Activated CD8-positive, alpha-beta memory T cell treated with anti-CD3 and anti-CD28 coated beads, Interleukin-2, amount 50 U/mL, for 24 hours (primary cell): ENCODE data around the gene PRTFDC1.
"Not testable (repeated sequence)": the region's sequence is repeated elsewhere in the genome, so short reads cannot be mapped to it uniquely, and the experiment has no call there.

Experiments used
- DNase-seq: peaks from one replicate; pipeline ENCODE4 v3.0.0-alpha.2; 2020; ENCODE audit errors: extremely low read depth

Gene PRTFDC1, protein sequence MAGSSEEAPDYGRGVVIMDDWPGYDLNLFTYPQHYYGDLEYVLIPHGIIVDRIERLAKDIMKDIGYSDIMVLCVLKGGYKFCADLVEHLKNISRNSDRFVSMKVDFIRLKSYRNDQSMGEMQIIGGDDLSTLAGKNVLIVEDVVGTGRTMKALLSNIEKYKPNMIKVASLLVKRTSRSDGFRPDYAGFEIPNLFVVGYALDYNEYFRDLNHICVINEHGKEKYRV

DNA sequence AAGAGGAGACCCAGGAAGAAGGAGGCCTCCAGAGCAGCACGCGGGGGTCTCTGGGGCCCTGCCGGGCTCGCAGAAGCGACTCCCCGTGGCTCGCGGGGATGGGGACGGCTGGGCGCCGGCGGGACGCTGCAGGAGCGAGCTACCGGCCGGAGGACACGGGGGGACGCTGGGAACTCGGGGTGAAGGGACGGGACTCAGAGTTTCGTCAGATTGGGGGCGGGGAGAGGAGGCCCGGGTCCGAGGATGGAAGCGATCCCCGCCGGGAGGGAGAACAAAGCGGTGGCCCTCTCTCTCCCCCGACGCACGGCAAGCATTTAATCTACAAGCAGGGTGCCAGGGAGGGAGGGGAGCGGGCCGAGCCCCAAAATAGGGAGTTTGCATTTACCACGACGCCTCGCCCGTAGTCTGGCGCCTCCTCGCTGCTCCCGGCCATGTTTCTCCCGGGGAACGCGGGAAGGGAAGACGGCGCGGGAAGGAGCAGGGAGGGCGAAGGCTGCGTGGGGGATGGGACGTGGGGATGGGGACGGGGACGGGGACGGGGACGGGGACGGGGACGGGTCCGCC, at the start of gene PRTFDC1:
TSS of gene PRTFDC1 (minus strand) at position 464 of the 564 bp plus-strand sequence. CDS start at position 433, 31 bp downstream.
- DNase-seq, result no peak

DNA sequence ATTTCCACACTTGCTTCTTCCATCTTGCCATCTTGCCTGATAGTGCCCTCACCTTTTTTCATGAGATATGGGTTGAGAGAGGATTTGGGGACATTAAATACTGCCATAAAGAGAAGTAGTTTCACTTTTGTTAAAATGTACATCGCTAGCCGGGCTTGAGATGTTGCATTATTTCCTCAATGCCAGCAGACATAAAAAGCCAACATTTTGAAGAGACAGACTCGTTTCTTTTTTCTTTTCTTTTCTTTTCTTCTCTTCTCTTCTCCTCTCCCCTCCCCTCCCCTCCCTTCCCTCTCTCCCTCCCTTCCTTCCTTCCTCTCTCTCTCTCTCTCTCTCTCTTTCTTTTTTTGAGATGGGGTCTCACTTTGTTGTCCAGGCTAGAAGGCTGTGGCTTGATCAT, 45.6 kb upstream of the PRTFDC1 start:
- no peak for DNase-seq

GRCh38 chr10:24995072-24995471, 42.7 kb upstream of the PRTFDC1 start:
- no peak for DNase-seq

- DNase-seq, result no peak
These were observed 41.0 kb upstream of the PRTFDC1 start for GRCh38 chr10:24993237-24993958.

DNA sequence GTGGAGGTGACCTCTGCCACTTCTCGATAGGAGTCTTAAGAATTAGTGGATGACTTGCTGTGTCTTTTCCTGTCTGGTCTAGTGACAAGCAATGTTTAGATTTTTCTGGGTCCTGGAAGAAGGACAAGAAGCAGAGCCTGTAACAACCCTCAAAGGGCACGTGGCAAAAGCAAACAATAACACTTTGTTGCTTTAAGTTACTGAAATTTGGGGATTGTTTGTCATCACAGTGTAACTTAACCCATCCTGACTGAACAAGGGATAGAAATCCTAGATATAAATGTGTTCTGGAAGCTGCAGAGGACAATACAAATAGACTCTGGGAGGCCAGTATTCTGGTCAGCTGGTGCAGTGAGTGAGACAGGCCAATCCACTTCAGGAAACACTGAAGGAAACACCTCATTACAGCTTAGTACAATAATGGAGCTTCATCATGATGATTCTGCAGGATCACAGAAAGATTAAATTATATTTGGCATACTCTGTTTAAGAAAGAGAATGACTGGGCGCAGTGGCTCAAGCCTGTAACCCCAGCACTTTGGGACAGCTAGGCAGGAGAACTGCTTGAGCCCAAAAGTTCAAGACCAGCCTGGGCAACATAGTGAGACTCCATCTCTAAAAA, 40.2 kb upstream of the PRTFDC1 start:
- no peak for DNase-seq

DNA sequence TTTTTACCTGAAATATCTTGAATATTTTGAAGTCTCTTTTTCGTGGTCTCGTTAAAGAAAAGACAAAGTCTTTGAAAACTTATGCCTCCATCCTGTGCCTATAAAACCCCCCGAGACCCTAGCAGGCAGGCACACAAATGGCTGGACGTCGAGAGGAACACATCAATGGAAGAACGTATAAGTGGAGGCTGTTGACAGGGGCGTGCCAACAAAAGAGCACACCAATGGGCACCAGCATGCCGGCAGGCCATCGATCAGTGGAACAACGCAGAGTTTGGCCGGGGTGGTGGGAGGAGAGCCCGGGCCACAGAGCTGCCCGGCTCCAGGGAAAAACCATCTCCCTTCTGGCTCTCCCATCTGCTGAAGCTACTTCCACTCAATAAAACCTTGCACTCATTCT, 38.9 kb upstream of the PRTFDC1 start:
- DNase-seq, result no peak

GRCh38 chr10:24989867-24990266, 37.5 kb upstream of the PRTFDC1 start:
- DNase-seq, result no peak

DNA sequence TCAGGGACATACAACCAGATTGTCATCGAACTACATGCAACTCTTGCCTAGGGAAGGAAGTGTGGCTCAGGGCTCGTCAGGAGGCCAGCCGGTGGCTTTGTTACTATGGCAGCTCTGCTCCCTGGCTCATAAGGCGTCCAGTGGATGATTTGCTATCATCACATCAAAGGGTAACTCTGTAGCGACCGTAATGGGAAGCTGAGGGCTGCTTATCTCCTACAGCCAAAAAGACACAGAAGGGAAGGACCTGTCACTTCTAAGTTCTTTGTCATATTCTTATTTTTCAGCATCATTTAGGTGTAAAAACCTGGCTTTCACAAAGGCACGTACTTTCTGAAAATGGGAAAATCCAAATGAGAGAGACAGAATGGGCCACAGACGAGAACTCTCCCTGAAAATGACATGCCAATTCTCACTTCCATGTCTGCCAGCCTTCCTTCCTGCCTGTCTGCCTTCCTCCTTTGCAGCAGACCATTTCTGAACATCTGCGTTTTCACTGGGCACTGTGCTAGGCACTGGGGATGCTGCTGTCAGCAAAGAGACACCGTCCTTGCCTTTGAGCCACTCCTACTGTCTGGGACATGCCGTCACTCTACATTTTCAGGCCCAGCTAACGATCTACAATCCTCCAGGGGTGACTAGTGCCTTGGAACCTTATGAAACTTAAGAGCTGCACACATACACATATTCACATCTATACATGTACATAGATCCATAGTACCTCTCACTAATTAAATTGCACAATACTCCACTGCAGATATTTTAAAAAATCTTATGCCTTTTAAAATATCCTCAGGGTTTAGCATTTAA, 36.6 kb upstream of the PRTFDC1 start:
- no peak for DNase-seq

DNA sequence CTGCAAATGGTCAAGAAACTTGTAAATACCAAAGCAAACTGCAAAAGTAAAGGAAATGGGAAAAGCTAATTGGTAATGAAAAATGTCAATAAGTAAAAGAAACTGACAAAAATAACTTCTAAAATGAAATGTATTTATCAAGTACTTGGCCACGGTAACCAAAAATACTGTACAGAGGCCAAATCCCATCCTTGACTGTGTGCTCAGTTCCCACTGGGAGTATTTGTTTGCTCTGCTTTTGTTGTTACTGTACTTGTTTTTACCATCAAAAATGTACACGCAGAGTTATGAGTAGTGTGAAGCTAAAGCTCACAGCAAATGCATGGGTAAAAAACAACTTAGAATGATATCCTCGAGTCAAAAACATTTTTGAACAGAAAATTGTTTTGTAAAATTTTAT, 32.5 kb upstream of the PRTFDC1 start:
- no peak for DNase-seq

DNA sequence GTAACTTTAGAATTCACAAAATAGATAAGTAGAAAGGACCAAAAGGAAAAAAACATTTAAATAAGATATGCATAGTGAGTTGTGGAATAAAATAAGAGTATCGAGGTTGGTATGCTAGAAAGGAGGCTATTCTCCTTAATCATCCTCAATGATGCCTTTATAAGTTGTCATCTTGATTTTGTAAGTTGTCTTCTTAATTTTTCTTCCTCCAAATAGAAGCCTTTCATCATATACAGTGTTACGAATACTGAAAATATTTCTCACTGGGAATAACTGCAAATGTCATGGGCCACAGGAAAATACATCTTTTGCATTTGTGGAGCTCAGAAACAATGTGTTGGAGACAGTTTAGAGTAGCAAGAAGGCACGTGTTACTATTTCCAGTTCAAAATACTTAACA, 31.5 kb upstream of the PRTFDC1 start:
- DNase-seq, result no peak

DNA sequence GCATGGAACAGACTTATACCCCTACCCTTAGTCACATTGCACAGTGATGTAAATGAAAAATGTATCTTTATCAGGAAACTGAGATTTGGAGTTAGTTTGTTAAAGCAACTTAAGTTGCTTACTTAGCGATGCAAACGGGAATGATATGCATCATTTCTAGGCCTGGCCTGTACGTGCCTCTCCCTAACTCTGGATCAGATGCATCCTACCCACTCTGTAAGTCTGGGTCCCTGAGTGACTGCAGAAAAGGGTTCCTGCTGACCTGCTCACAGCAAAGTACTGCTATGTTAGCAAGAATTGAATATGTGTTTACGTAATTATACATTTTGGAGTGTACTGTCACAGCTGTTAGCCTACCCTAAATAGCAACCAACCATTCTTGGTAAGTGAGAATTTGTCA, 30.7 kb upstream of the PRTFDC1 start:
- no peak for DNase-seq

DNA sequence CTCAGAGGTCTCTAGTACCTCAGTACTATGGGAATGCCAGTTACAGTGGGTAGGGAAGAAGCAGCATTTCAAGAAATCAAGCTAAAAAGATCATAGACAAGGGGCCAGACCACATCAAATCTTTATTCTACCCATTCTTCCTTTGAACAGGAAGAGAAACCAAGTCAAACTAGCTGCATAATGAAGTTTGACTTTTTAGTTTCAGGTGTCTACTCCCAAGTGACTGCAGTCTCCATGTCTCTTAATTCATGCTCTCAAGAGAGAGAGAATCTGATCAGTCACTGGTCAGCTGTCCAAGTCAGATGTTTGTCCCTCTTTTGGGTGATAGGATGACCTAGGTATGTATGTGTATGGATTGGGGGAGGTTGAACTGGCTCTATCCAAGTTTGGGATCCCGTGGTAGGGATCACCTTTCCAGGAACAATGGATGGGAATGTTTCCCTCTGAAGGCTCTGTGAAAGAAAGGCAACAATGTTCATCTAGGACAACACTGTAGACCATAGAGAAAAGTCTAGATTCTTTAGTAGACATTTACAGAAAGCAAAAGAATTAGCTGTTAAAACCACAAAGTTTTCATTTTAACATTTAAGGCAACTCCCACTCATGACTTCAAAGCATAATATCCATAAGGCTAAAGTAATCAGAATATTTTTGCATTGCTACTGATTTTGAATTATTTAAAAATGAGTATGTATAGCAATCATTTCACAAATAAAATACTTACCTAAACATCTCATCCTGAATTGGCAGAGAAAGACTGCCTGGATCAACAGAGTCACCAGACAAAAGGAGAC, 30.1 kb upstream of the PRTFDC1 start:
- DNase-seq, result no peak

- no peak for DNase-seq
These were observed 28.8 kb upstream of the PRTFDC1 start for GRCh38 chr10:24981161-24981710.

GRCh38 chr10:24979685-24980084, 27.3 kb upstream of the PRTFDC1 start:
- no peak for DNase-seq

GRCh38 chr10:24974976-24975375, 22.6 kb upstream of the PRTFDC1 start:
- no peak for DNase-seq

- DNase-seq, result no peak
These were observed 20.8 kb upstream of the PRTFDC1 start for GRCh38 chr10:24973163-24973562.

DNA sequence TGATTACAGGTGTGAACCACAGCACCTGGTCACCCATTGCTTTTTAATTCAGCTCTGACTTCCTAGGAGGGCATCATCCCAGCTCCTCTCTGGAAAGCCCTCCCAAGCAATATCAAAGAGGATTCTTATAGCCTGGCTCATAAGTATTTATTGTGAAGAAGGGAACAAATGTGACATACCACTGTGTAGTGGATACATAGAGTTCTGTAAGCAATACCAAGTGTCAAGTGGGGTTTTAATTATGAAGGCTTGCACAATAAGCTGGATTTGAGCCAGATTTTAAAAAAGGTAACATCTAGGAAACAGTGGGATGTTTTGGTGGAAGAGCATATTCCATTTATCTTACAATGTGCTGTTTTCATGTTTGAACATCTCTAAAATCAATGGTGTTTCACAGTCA, 19.0 kb upstream of the PRTFDC1 start:
- DNase-seq, result no peak

DNA sequence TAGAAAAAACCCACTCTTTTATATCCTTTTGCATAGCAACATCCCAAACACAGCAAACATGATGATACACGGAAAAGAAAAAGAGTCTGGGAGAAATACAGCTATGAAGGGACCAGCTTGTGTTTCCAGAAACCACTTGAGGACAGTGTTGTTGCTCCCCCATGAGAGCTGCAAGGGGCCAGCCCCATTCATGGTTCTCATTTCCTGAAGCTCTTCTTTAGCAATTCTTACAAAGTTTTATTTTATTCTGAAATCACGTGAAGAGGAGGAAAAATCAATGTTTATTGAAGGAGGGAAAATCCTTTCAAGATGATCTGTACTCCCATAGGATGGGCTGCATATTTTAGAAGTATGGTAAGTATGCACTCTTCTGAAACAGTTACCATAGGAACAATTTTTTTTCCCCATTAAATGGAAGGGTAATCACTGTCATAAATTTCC, 17.5 kb upstream of the PRTFDC1 start:
- no peak for DNase-seq

DNA sequence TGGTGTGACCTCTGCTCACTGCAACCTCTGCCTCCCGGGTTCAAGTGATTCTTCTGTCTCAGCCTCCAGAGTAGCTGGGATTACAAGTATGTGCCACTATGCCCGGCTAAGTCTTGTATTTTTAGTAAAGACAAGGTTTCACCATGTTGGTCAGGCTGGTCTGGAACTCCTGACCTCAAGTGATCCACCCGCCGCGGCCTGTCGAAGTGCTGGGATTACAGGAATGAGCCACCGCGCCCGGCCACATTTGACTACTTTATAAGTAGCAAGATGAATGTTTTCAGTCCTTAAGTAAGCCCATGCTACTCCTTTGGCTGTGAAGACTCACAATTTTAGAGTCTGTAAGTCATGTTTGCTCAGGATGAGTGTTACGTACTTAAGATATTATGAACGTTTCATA, 16.5 kb upstream of the PRTFDC1 start:
- not testable (repeated sequence) for DNase-seq

GRCh38 chr10:24968349-24968748, 15.9 kb upstream of the PRTFDC1 start:
- no peak for DNase-seq

GRCh38 chr10:24966962-24967481, 14.6 kb upstream of the PRTFDC1 start:
- DNase-seq, result no peak
